ENCODE data around the gene ADCK2. TPM values are rescaled to one million over a fixed set of nuclear protein-coding genes. Genes with fewer than 3 reads are reported as not detected.
A peak's percentile ranks its signal among the peaks of the same experiment; 100 is the strongest.
"Not testable (repeated sequence)": the region's sequence is repeated elsewhere in the genome, so short reads cannot be mapped to it uniquely, and the experiment has no call there.

The ADCK2 gene
- polyA plus RNA-seq, 3 donors, result 8.7 to 28.7 (median 18.3) TPM

GRCh38 chr7:140624392-140625191 is 48.2 kb upstream of the ADCK2 start:
- peak overlapping the region in 1 of 7 donors; percentile 7 for H3K27ac Mint-ChIP-seq
- H3K4me3 Mint-ChIP-seq, result no peak overlapping the region
- DNase-seq, result no peak
- Histone ChIP-seq H3K79me2 (ENCODE audit: insufficient read depth, low read length) (no peaks in the 10 kb centered on the region), H3K27ac (ENCODE audit: low read depth in 1 of 2, low read length in 2 of 2) (no peak overlapping the region), H3K4me3 (replicated peaks in 1 of 3; ENCODE audit: low read depth in 2 of 3, low read length in 3 of 3) (no peak overlapping the region), H3K4me1 (ENCODE audit: control insufficient read depth in 1 of 2, insufficient read depth in 2 of 2, low read length in 2 of 2) (no peaks in the 10 kb centered on the region), H3K9me3 (replicated peaks in 1 of 2; ENCODE audit: control insufficient read depth in 1 of 2, insufficient read depth in 1 of 2, low read length in 2 of 2) (no peaks in the 10 kb centered on the region), H3K4me2 (replicated peaks; ENCODE audit: extremely low read depth, low read length, poor library complexity, severe bottlenecking) (no peak overlapping the region), H3K9ac (ENCODE audit: insufficient read depth, low read length, poor library complexity, severe bottlenecking) (no peak overlapping the region), H3K27me3 (ENCODE audit: control insufficient read depth in 2 of 2, insufficient read depth in 2 of 2, low read length in 2 of 2) (peaks cover 0 to 2% of the 10 kb centered on the region in 2 donors), H4K20me1 (ENCODE audit: insufficient read depth, low read length) (no peaks in the 10 kb centered on the region), H3K36me3 (replicated peaks in 1 of 2; ENCODE audit: control insufficient read depth in 1 of 2, insufficient read depth in 2 of 2, low read length in 2 of 2) (no peaks in the 10 kb centered on the region), H2AFZ (ENCODE audit: insufficient read depth, low read depth, low read length, poor library complexity, severe bottlenecking) (no peak overlapping the region)
- no peak for TF ChIP-seq CTCF (IDR thresholded peaks at IDR 0.05)
- peaks cover 0 to 2% (median 0%) of the 10 kb centered on the region in 7 donors for H3K9me3 Mint-ChIP-seq
- intact Hi-C loops (cut with micrococcal nuclease), result no loop called here
- H3K4me1 Mint-ChIP-seq, result peaks cover 4% of the 10 kb centered on the region
- 92% methylated on average over 2 of the region's 11 CpGs for WGBS (ENCODE audit: insufficient coverage)
- no peaks in the 10 kb centered on the region for H3K36me3 Mint-ChIP-seq
- peaks cover 5 to 12% (median 9%) of the 10 kb centered on the region in 3 donors for H3K27me3 Mint-ChIP-seq (ENCODE audit: low read depth in 3 of 3)

- H3K4me1 ChIP-seq (ENCODE audit: control insufficient read depth in 1 of 2, insufficient read depth in 2 of 2, low read length in 2 of 2); H3K27me3 ChIP-seq (ENCODE audit: control insufficient read depth in 2 of 2, insufficient read depth in 2 of 2, low read length in 2 of 2); H4K20me1 ChIP-seq (ENCODE audit: insufficient read depth, low read length); H3K9me3 ChIP-seq (replicated peaks in 1 of 2; ENCODE audit: control insufficient read depth in 1 of 2, insufficient read depth in 1 of 2, low read length in 2 of 2); H3K36me3 ChIP-seq (replicated peaks in 1 of 2; ENCODE audit: control insufficient read depth in 1 of 2, insufficient read depth in 2 of 2, low read length in 2 of 2); H3K4me2 ChIP-seq (replicated peaks; ENCODE audit: extremely low read depth, low read length, poor library complexity, severe bottlenecking); DNase-seq; H2AFZ ChIP-seq (ENCODE audit: insufficient read depth, low read depth, low read length, poor library complexity, severe bottlenecking); H3K4me3 ChIP-seq (replicated peaks in 1 of 3; ENCODE audit: low read depth in 2 of 3, low read length in 3 of 3); H3K79me2 ChIP-seq (ENCODE audit: insufficient read depth, low read length); intact Hi-C loops (cut with micrococcal nuclease); H3K4me1 Mint-ChIP-seq; H3K27ac Mint-ChIP-seq; H3K9ac ChIP-seq (ENCODE audit: insufficient read depth, low read length, poor library complexity, severe bottlenecking); H3K9me3 Mint-ChIP-seq; H3K27ac ChIP-seq (ENCODE audit: low read depth in 1 of 2, low read length in 2 of 2); H3K4me3 Mint-ChIP-seq; H3K36me3 Mint-ChIP-seq: not testable (repeated sequence)
- peaks cover 5 to 13% (median 12%) of the 10 kb centered on the region in 3 donors for H3K27me3 Mint-ChIP-seq (ENCODE audit: low read depth in 3 of 3)
- WGBS (ENCODE audit: insufficient coverage), result 98% methylated on average over 8 of the region's 10 CpGs
Measured at GRCh38 chr7:140625192-140625558, 47.6 kb upstream of the ADCK2 start.
